ENCODE measurements around the gene SETBP1. TPM values are rescaled to one million over a fixed set of nuclear protein-coding genes. Genes with fewer than 3 reads are reported as not detected.

SETBP1 gene
- total and polyA plus RNA-seq, 3 donors from 2014 or later, result 6.2 to 34.7 (median 33.1) TPM

DNA sequence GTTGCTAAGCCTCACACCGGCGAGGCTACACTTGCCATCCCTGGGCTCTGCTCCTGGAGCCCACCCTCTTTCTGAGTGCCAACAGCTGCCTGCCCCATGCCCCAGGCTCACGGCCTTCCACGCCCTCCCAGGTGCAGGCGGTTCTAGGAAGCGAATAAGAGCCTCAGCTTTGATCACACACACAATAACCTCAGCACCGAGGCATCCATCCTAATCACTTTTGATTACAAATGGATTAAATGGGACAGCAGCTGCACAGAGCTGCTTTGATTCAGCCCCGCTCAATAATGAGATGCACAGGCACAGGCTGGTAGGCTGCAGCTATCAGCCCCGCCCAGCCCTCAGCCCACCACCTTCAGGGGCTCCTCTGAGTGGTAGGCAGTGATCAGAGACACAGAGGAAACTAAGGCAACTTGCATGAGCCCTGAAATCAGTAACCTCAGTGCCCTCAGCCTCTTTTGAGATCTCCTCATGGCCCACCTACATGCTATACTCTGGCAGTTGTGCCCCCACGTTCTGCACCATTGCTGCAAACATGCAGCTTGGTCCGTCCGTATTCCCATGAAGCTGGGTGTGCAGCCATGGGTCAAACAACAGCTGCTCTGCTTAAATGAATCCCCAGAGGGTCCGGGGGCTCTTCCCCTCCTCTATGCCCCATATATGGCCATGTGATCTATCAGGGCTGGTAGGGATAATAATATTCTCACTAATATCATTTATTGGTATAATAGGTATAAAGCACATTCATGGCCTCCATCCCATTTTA lies 171.4 kb downstream of the SETBP1 start:
- no peak overlapping the region for H3K4me3 ChIP-seq
- no peaks in the 10 kb centered on the region for H3K27me3 ChIP-seq
- DNase-seq, result no peak
- TF ChIP-seq POLR2A (IDR thresholded peaks at IDR 0.05), result no peak
- TF ChIP-seq, protein P1, sequence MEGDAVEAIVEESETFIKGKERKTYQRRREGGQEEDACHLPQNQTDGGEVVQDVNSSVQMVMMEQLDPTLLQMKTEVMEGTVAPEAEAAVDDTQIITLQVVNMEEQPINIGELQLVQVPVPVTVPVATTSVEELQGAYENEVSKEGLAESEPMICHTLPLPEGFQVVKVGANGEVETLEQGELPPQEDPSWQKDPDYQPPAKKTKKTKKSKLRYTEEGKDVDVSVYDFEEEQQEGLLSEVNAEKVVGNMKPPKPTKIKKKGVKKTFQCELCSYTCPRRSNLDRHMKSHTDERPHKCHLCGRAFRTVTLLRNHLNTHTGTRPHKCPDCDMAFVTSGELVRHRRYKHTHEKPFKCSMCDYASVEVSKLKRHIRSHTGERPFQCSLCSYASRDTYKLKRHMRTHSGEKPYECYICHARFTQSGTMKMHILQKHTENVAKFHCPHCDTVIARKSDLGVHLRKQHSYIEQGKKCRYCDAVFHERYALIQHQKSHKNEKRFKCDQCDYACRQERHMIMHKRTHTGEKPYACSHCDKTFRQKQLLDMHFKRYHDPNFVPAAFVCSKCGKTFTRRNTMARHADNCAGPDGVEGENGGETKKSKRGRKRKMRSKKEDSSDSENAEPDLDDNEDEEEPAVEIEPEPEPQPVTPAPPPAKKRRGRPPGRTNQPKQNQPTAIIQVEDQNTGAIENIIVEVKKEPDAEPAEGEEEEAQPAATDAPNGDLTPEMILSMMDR (IDR thresholded peaks at IDR 0.05), result no peak
- H3K27ac ChIP-seq, result no peak overlapping the region
- H3K9me3 ChIP-seq, result no peaks in the 10 kb centered on the region
- WGBS, 2 donors, result 95 to 96% methylated on average over 11 to 13 of the region's 13 CpGs
- no peaks in the 10 kb centered on the region for H3K36me3 ChIP-seq (ENCODE audit: low read depth, missing control alignments)
- peaks cover 9% of the 10 kb centered on the region for H3K4me1 ChIP-seq
- intact Hi-C loops (cut with DNase I; ENCODE audit: low total_unique reads), result no loop called here

DNA sequence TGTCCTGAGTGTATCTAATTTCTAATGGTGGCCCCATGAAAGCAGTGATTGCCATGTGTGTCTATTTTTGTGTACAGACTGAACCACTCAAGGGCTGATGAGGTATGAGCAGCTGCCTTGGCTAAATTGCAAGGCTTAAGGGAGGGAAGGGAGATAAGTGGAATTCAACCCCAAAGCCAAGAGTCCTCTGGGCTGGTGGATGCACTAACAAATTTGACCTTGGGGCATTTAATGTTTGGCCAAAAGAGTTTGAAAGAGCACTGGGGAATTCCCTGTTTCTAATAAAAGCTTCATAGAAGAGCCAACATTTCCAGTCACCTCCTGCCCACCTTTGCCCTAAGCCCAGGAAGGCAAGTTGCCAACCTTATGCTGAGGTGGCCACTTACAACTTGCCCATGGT lies 172.1 kb downstream of the SETBP1 start:
- Histone ChIP-seq H3K36me3 (ENCODE audit: low read depth, missing control alignments) (no peaks in the 10 kb centered on the region), H3K27me3 (no peaks in the 10 kb centered on the region), H3K27ac (no peak overlapping the region), H3K4me3 (no peak overlapping the region), H3K9me3 (no peaks in the 10 kb centered on the region), H3K4me1 (peaks cover 9% of the 10 kb centered on the region)
- no peak for TF ChIP-seq POLR2A (IDR thresholded peaks at IDR 0.05)
- TF ChIP-seq, protein P1 (IDR thresholded peaks at IDR 0.05), result no peak
- intact Hi-C loops (cut with DNase I; ENCODE audit: low total_unique reads), result no loop called here
- peak; percentile 40 for DNase-seq

DNA sequence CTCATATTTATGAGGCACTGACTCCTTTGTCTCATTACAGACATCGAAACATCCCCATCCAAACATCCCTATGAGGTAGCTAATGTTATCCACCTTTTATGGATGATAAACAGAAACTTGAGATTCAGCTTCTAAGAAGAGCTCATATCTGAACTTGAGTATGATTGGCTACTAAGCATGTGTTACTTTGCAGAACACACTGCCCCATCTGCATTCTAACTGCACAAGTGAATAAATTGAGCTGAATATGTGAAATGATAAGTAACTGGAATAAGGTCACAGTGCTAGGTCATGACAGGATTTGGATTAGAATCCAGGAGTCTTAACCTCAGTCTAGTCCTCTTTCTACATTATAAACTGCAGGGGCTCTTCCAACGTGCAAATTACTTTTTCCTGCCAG lies 172.7 kb downstream of the SETBP1 start:
- no peak for DNase-seq
- TF ChIP-seq, protein P1 (IDR thresholded peaks at IDR 0.05), result no peak
- TF ChIP-seq POLR2A (IDR thresholded peaks at IDR 0.05), result no peak
- H3K27ac ChIP-seq, result no peak overlapping the region
- no peak overlapping the region for H3K4me3 ChIP-seq
- peaks cover 9% of the 10 kb centered on the region for H3K4me1 ChIP-seq
- H3K27me3 ChIP-seq, result no peaks in the 10 kb centered on the region
- no peaks in the 10 kb centered on the region for H3K9me3 ChIP-seq
- 64 to 67% methylated on average over 2 of the region's 2 CpGs for WGBS, 2 donors
- H3K36me3 ChIP-seq (ENCODE audit: low read depth, missing control alignments), result no peaks in the 10 kb centered on the region
- intact Hi-C loops (cut with DNase I; ENCODE audit: low total_unique reads), result no loop called here

DNA sequence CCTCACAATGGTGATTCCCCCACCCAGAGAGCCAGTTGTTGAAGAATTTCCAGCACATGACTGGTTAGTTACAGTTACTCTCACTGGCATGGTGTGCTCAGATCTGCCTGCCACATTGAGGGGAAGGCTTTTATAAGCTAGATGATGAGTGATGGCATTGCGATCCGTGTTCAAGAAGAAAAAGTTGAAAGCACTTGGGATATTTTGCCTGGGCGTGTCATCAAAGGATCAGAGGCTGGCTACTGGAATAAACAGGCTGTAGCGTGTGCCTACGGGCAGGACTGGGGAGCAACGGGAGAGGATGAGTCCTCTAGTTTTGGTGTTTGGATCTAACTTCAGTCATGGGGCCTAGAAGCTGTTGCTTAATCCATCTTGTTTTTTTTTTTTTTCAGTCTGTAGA lies 175.0 kb downstream of the SETBP1 start:
- no peak for DNase-seq
- Histone ChIP-seq H3K4me3 (no peak overlapping the region), H3K27me3 (no peaks in the 10 kb centered on the region), H3K27ac (no peak overlapping the region), H3K36me3 (ENCODE audit: low read depth, missing control alignments) (no peaks in the 10 kb centered on the region), H3K4me1 (peaks cover 9% of the 10 kb centered on the region), H3K9me3 (no peaks in the 10 kb centered on the region)
- WGBS, 2 donors, result 90 to 92% methylated on average over 6 of the region's 6 CpGs
- no peak for TF ChIP-seq POLR2A (IDR thresholded peaks at IDR 0.05)
- TF ChIP-seq, protein P1 (IDR thresholded peaks at IDR 0.05), result no peak
- intact Hi-C loops (cut with DNase I; ENCODE audit: low total_unique reads), result no loop called here

DNA sequence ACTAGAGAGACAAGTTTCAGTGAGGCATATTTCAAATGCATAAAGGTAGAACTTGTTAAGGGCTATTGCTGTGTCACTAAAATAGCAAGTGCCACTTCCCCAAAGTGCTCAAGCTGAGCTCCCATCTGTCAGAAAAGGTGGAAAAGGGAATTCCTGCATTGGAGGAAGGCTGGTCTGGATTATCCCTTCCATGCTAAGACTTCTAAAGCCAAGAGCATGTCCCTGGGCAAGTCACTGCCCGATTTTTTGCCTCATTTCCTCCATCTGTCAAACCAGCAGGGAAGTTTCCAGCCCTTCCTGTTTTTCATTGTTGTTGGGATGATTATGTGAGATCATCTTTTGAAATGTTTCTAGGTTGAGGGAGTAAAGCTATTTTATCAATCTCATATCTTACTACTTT lies 175.5 kb downstream of the SETBP1 start:
- intact Hi-C loops (cut with DNase I; ENCODE audit: low total_unique reads), result no loop called here
- 73 to 79% methylated on average over 1 of the region's 1 CpG for WGBS, 2 donors

More for the DNA sequence above, 175.5 kb downstream of the SETBP1 start:
- no peak for DNase-seq
- Histone ChIP-seq H3K36me3 (ENCODE audit: low read depth, missing control alignments) (no peaks in the 10 kb centered on the region), H3K9me3 (no peaks in the 10 kb centered on the region), H3K27me3 (no peaks in the 10 kb centered on the region), H3K4me1 (peaks cover 9% of the 10 kb centered on the region), H3K27ac (no peak overlapping the region), H3K4me3 (no peak overlapping the region)
- TF ChIP-seq, protein P1 (IDR thresholded peaks at IDR 0.05), result no peak
- TF ChIP-seq POLR2A (IDR thresholded peaks at IDR 0.05), result no peak
